ENCODE data around the gene PLB1. TPM values are rescaled to one million over a fixed set of nuclear protein-coding genes. Genes with fewer than 3 reads are reported as not detected.
A peak's percentile ranks its signal among the peaks of the same experiment; 100 is the strongest.

The PLB1 gene
- total and polyA plus RNA-seq, 9 of the 15 experiments (the other 6 are each of a cell fraction or from before 2014, with no cell fraction given) = 0.01 to 0.09 (median 0.07) TPM; not detected in 2

- TF ChIP-seq ZBTB11 (CRISPR knock-in tag; IDR thresholded peaks at IDR 0.05) (no peak), ZNF583 (CRISPR knock-in tag; IDR thresholded peaks at IDR 0.05) (no peak), CCAR2 (IDR thresholded peaks at IDR 0.05; ENCODE audit: low read depth, low read length) (no peak), FOS (IDR thresholded peaks at IDR 0.05; ENCODE audit: extremely low read depth, insufficient read length) (no peak), GTF2A2 (tag; IDR thresholded peaks at IDR 0.05) (no peak), RBM25 (IDR thresholded peaks at IDR 0.05; ENCODE audit: low read depth, low read length, severe bottlenecking) (no peak), EWSR1 (IDR thresholded peaks at IDR 0.05; ENCODE audit: borderline replicate concordance, low read depth, partially characterized antibody) (no peak), KLF10 (CRISPR knock-in tag; IDR thresholded peaks at IDR 0.05) (no peak), GABPB2 (CRISPR knock-in tag; conservative IDR thresholded peaks at IDR 0.05) (no peak), E2F4 (CRISPR knock-in tag; IDR thresholded peaks at IDR 0.05; ENCODE audit: low read depth) (no peak), DACH1 (IDR thresholded peaks at IDR 0.05; ENCODE audit: partially characterized antibody) (no peak), POLR3G (IDR thresholded peaks at IDR 0.05; ENCODE audit: extremely low read depth, insufficient read length, insufficient replicate concordance) (no peak), MBD2 (IDR thresholded peaks at IDR 0.05; ENCODE audit: borderline replicate concordance, low read depth) (no peak), CAMTA2 (CRISPR knock-in tag; conservative IDR thresholded peaks at IDR 0.05) (no peak), HEY1 (CRISPR knock-in tag; IDR thresholded peaks at IDR 0.05; ENCODE audit: borderline replicate concordance) (no peak)
- TF ChIP-seq, protein P1, sequence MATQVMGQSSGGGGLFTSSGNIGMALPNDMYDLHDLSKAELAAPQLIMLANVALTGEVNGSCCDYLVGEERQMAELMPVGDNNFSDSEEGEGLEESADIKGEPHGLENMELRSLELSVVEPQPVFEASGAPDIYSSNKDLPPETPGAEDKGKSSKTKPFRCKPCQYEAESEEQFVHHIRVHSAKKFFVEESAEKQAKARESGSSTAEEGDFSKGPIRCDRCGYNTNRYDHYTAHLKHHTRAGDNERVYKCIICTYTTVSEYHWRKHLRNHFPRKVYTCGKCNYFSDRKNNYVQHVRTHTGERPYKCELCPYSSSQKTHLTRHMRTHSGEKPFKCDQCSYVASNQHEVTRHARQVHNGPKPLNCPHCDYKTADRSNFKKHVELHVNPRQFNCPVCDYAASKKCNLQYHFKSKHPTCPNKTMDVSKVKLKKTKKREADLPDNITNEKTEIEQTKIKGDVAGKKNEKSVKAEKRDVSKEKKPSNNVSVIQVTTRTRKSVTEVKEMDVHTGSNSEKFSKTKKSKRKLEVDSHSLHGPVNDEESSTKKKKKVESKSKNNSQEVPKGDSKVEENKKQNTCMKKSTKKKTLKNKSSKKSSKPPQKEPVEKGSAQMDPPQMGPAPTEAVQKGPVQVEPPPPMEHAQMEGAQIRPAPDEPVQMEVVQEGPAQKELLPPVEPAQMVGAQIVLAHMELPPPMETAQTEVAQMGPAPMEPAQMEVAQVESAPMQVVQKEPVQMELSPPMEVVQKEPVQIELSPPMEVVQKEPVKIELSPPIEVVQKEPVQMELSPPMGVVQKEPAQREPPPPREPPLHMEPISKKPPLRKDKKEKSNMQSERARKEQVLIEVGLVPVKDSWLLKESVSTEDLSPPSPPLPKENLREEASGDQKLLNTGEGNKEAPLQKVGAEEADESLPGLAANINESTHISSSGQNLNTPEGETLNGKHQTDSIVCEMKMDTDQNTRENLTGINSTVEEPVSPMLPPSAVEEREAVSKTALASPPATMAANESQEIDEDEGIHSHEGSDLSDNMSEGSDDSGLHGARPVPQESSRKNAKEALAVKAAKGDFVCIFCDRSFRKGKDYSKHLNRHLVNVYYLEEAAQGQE (IDR thresholded peaks at IDR 0.05; ENCODE audit: borderline replicate concordance) = peak; percentile 91
- TF ChIP-seq, protein P1 (CRISPR knock-in tag; IDR thresholded peaks at IDR 0.05; ENCODE audit: low read depth) = no peak
These were observed 70.7 kb downstream of the PLB1 start (continued) for GRCh38 chr2:28566521-28567041.

Measured in K562 (cell line).